ENCODE results near the gene ABCD4.
A peak's percentile ranks its signal among the peaks of the same experiment; 100 is the strongest.

Gene ABCD4

GRCh38 chr14:74257941-74258763, 44.6 kb downstream of the ABCD4 start:
- peak in 1 of 3 experiments; percentile 66 for DNase-seq

- peak; percentile 55 to 80 (median 78) for DNase-seq
Observed at GRCh38 chr14:74257078-74257940, 45.4 kb downstream of the ABCD4 start.

GRCh38 chr14:74255281-74255680, 47.5 kb downstream of the ABCD4 start:
- no peak for DNase-seq

GRCh38 chr14:74249433-74250375, 53.0 kb downstream of the ABCD4 start:
- no peak for DNase-seq

- no peak for DNase-seq
Observed at GRCh38 chr14:74248017-74248416, 54.7 kb downstream of the ABCD4 start.

GRCh38 chr14:74246542-74246941, 56.2 kb downstream of the ABCD4 start:
- DNase-seq, result no peak

- DNase-seq, result no peak
Observed at GRCh38 chr14:74245292-74245691, 57.4 kb downstream of the ABCD4 start.

GRCh38 chr14:74244115-74244514, 58.6 kb downstream of the ABCD4 start:
- DNase-seq, result no peak

- no peak for DNase-seq
Observed at GRCh38 chr14:74243051-74243450, 59.7 kb downstream of the ABCD4 start.

- no peak for DNase-seq
Observed at GRCh38 chr14:74242780-74243042, 60.0 kb downstream of the ABCD4 start.

GRCh38 chr14:74242021-74242779, 60.5 kb downstream of the ABCD4 start:
- no peak for DNase-seq

- no peak for DNase-seq
Observed at GRCh38 chr14:74241652-74242017, 61.1 kb downstream of the ABCD4 start.

GRCh38 chr14:74240794-74241651, 61.7 kb downstream of the ABCD4 start:
- DNase-seq, result no peak

- DNase-seq, result no peak
Observed at GRCh38 chr14:74239848-74240793, 62.6 kb downstream of the ABCD4 start.

GRCh38 chr14:74238974-74239847, 63.5 kb downstream of the ABCD4 start, which contains the start of gene VSX2:
Gene VSX2, plus strand, starts transcription at chr14:74239449. Its CDS starts 113 bp downstream, at chr14:74239562.
- DNase-seq, result no peak

- no peak for DNase-seq
Observed at GRCh38 chr14:74237441-74237840, 65.3 kb downstream of the ABCD4 start.
